Uterus (tissue), 2 donors: ENCODE measurements around the gene NEDD4L.
"Not testable (repeated sequence)": the region's sequence is repeated elsewhere in the genome, so short reads cannot be mapped to it uniquely, and the experiment has no call there.

Source experiments
- POLR2A ChIP-seq, 2 donors: fragments of 450-650 bp; IDR thresholded peaks; one replicate each; pipeline ENCODE4 v1.6.1; 2016; ENCODE audit warnings: antibody characterized with exemption in 2 of 2, mild to moderate bottlenecking in 1 of 2, moderate library complexity in 1 of 2
- TF ChIP-seq, protein P1 (sequence below), 4 experiments: fragments of 200-600 bp in 2 of 4; fragments of 450-650 bp in 2 of 4; sonication (generic) in 2 of 4; IDR thresholded peaks; one replicate each; pipeline ENCODE4 v1.5.1; 2016 to 2019; ENCODE audit warnings: antibody characterized with exemption in 4 of 4, mild to moderate bottlenecking in 2 of 4, moderate library complexity in 1 of 4

- TF ChIP-seq, protein P1, sequence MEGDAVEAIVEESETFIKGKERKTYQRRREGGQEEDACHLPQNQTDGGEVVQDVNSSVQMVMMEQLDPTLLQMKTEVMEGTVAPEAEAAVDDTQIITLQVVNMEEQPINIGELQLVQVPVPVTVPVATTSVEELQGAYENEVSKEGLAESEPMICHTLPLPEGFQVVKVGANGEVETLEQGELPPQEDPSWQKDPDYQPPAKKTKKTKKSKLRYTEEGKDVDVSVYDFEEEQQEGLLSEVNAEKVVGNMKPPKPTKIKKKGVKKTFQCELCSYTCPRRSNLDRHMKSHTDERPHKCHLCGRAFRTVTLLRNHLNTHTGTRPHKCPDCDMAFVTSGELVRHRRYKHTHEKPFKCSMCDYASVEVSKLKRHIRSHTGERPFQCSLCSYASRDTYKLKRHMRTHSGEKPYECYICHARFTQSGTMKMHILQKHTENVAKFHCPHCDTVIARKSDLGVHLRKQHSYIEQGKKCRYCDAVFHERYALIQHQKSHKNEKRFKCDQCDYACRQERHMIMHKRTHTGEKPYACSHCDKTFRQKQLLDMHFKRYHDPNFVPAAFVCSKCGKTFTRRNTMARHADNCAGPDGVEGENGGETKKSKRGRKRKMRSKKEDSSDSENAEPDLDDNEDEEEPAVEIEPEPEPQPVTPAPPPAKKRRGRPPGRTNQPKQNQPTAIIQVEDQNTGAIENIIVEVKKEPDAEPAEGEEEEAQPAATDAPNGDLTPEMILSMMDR (IDR thresholded peaks at IDR 0.05) = not testable (repeated sequence)
- not testable (repeated sequence) for TF ChIP-seq POLR2A (IDR thresholded peaks at IDR 0.05)
Measured at GRCh38 chr18:58170036-58170435, 126.0 kb downstream of the NEDD4L start.
